NCI-H1092 treated with DMSO at 0.1 percent for 48 hours (cell line): ENCODE measurements around the gene CRABP2.

Experiments used
- DNase-seq: peaks from one replicate; lab custom pipeline; 2025; lab: John Stamatoyannopoulos, UW

CRABP2 gene

DNA sequence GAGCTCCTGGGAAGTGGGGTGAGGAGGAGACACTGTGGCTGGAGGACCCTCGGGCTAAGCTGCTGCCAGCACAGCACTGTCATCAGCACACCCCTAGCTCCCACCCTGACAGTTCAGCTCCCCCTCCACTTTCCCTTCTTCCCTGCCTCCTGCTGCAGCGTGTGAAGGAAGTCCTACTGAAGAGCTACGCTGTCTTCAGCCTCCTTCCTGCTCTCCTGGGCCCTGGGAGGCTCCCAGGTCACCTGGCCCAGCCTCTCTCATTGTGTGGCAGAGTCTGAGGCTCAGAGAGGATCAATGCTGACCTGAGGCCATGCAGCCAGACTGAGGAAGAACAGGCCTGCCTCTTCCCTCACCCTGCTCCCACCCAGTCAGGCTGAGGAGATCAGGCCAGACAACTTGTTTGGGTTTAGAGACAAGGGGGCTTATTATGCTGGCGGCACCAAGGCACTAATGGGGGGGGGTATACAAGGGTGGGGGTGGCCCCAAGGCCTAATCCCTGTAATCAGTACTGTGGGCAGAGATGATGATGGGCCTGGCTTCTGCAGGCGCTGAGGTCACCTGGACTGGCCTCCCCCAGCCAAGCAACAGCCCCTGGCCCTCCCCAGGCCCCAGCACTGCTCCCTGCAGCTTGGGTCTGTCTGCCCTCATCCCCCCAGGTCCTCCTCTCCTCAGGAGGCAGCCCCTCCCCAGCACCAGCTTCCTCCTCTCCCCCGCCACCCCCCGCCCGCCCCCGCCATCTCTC lies 37.2 kb downstream of the CRABP2 start:
- DNase-seq: no peak

DNA sequence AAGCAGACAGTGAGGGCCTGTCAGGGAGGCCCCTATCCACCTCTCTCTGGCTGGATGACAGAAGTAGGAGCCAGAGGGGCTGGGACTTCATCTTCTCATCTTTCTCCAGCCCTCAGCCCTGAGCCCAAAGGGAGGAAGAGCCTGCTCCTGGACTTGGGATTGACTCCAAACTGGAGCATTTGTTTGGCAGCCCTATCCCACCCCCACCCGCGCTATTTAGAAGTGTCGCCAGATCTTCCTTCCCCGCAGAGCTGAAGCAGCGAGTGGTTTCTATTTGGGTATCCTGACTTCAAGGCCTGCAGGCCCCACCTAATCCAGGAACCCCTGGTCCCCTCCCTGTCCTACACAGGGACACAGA lies 37.8 kb downstream of the CRABP2 start:
- DNase-seq: no peak

DNA sequence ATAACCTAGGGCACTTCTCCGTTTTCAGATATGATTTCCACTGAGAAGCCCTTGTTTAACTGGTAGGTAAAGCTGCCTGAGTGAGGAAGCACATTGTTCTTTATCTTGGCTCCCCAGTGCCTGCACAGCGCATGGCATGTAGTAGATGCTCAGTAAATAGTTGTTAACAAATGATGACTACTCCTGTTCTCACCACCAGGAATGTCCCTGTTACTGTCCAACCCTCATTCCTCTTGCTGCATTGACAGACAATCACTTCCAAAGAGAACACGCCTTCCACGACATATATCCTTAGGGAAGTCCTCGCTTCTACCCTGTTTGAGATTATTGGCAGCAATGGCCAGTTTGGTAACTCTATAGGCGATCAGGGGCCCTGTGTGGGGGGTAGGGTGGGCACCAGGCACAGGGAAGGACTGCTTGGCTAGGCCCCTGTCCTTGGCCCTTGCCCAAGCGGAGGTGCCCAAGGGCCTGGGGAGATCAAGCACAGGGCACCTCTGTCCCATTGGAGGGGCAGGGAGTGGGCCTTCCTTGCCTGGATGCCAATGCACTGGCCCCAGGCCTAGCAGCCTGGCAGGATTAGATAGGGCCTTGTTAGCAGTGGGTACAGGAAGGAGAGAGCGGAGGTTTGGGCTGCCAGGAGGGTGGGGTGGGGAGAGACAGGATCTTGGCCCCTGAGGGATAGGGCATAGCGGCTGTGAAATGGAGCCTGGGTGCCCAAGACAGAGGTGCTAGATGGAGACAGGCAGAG lies 38.3 kb downstream of the CRABP2 start:
- DNase-seq: no peak

DNA sequence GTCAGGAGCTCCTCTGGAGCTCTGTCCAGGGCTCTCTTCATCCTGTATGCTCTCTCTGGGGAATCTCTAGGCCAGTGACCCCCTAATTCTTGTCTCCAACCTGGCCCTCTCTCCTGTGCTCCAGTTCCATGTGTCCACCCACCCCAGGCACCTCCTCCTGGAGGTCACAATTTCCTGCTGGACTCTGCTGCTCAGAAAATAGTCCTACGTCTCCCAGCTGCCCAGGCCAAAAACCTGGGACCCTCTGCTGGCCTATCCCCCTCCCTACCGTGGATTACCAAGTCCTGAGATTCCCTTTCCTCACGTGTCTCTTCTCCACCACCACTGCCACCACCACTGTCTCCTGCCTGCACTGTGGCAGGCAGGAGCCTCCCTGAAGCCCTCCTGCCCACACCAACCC lies 39.8 kb downstream of the CRABP2 start:
- no peak for DNase-seq

DNA sequence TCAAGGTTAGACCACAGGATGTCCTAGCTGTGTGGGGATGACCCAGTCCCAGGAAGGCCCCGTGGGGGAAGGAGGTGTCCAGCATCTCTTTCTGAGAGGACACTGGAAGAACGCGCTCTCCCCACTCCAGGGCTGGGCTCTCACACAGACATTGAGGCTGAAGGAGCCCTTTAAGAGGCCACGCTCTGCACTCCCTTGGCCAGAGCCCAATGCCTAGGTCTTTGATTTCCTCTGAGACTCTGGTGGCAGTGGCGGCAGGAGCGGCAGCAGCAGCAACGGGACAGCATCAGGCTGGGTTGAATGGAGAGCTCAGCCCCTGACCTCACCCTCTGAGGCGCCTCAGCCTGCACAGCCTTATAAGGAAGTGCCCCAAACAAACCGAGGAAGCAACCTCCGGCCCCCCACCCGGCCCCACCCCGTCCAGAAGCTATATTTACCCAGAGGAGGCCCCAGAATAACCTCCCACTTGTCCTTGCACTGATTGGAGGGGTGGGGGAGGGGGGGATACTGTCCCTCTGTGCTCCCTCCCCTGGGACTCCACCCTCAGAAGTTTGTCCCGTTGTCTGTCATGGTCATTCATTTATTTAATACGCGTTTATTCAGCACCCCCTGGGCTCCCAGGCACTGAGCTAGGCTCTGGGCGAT lies 40.5 kb downstream of the CRABP2 start:
- DNase-seq: no peak

DNA sequence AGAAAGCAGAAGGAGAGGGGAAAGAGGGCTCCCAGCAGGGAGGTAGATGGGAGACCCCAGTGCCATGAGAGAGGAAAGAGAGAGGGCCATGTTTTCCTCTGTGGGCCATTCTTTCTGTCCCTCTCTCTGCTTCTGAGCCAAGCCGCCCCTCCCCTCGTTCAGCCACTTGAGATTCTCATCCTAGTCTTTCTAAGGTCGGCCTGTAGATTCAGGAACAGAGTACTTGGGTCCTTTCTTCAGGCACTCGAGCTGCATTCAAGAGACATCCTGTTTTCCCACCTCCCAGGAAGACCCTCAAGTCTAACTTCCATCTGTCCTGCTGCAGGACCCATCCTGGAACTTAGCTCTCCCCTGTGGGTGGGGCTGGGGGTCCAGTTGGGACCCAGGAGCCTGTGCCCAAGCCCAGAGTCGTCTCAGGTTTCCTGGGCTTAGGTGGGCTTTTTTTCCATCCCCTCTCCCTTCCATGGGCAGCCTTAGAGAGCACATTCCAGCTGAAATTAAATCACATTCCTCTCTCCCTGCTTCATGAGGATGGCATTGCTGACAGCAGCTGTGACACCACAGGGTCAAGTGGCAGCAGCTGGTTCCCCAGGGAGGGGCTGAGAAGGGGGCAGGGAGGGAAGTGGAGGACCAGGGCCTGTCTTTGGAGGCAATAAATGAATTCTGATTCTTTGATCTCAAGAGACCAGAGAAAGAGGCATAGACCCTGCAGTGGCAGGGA lies 41.2 kb downstream of the CRABP2 start:
- DNase-seq: no peak

DNA sequence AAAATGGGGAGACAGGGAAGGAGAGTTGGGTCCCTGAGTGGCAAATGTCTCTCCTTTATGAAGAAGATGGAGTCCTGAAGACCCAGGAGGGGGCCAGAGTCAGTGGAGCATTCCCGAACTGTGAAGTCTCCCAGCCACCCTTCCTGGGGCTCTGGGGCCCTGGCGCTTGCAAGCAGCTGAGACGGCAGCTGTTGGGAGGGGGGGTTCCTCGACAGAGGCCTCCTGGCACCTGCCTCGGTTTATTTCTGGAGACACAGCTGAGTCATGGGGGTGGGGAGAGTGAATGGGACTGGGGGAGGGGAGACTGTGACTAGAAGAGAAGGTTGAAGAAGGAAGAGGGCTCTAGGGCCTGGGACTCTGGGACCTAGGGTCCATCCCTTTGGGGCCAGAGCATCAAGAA lies 42.2 kb downstream of the CRABP2 start:
- DNase-seq: no peak

DNA sequence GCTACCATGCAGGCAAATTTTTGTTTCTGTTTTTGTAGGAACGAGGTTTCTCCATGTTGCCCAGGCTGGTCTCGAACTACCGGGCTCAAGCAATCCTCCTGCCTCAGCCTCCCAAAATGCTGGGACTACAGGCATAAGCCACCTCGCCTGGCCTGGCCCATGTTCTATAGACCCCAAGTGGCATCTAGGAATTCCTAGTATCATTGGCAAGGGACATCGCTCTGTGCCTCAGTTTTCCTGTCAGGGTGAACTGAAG lies 42.7 kb downstream of the CRABP2 start:
- no peak for DNase-seq

DNA sequence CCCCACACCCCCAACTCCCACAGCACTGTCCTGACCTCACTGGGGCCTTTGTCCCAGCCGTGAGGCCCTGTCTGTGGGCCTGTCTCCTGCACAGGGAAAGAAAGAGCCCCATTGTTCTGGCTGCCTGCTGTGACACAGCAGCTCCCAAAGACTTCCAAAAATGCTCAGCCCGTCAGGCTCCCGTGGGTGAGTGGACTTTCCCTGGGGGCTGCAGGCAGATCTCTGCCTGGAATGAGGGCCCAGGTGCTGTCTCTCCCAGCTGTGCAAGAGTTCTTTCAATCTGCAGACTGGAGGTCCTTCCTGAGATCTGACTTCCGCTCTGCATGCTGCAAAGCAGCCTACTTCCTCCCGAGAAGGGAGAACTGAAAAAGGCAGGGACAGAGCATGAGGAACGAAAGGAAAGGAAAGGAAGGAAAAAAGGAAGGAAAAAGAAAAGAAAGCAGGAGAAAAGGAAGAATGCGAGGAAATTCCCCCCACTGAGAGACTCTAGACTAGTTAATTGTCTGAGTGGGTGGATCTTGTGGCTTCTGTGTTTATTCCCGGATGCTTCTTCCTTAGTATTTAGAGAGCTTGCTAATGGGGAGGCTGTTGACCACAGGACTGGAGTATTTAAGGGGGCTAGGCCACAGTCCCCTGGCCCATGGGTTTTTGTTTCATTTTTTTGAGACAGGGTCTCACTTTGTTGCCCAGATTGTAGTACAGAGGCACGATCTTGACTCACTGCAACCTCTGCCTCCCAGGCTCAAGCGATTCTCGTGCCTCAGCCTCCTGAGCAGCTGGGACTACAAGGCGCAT lies 43.2 kb downstream of the CRABP2 start:
- DNase-seq: no peak

DNA sequence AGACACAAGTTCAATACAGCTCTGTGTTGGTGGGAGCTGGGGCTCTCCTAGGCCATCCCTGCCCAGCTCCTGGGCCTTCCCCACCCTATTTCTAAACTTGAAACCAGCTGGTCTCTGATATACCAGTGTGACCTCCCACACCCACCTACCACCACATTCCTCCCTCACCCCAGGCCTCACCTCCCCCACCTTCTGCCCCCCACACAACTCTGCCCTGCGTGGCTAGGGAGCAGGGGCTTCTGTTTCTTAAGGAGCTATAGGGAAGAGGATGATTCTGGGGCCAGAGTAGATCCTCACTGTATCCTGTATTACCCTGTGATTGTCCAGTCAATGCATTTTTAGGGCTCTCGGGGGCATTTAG lies 44.7 kb downstream of the CRABP2 start:
- no peak for DNase-seq

DNA sequence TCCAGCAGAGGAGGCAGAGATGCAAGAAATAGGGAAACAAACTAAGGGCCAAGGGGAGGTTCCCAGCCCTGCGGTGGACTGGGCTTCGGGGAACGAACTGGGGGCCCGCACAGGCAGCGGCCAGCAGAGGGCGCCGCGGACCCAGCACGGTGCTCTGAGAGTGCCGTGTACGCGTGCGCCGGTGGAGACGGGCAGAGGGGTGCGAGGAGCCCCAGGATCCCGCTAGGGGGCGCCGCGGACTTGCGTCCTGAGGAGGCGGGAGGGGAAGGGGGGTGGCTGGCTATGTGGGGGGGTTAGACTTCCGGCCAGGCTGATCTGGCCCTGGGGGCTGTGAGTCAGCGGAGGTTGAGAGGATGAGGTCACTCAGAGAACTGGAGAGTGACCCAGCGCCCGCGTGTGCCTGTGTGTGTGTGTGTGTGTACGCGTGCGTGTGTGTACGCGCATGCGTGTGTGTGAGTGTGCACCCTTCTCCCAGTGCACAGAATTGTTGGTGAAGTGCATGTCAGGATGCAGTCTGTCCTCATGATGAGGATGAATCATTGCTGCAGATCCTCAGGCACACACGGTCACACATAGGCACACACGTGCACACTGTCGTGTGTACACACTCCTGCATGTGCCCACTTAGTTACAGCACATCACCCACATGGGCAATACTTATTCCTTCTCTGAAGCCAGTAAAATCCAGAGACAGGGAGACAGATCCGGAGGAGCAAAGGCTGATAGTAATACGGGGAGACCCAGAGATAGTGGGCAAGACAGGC lies 45.2 kb downstream of the CRABP2 start:
- DNase-seq: peak; percentile 91

DNA sequence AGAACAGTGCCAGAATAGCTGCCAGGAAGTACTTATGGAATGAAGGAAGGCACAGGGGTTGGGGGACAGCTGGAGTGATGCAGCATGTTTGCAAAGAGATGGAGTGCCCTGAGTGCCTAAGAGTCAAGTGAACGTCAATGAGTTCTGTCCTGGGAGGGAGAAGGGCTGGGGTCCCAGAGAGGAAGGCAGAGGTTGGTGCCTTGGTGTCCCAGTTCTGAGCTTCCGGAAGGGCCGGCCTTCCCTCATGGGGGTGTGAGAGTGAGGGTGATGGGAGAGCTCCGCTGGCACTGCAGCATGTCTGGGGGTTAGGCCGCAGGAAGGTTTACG lies 45.8 kb downstream of the CRABP2 start:
- no peak for DNase-seq

DNA sequence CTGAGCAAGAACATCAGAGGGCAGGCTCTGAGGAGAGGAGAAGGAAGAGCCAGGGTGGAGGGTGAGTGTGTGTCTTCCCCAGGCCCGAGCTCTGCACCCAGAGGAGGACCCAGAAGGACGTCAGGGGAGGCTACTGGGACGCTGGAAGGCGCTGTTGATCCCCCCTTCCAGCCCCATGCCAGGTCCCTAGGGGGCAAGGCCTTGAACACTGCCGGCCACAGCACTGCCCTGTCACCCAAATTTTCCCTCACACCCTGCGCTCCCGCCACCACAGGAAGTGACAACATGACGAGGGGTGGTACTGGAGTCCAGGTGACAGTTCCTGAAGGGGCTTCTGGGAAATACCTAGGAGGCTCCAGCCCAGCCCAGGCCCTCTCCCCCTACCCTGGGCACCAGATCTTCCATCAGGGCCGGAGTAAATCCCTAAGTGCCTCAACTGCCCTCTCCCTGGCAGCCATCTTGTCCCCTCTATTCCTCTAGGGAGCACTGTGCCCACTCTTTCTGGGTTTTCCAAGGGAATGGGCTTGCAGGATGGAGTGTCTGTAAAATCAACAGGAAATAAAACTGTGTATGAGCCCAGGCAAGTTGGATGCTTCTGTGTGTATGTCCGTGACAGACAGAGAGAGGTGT lies 46.3 kb downstream of the CRABP2 start:
- DNase-seq: no peak

DNA sequence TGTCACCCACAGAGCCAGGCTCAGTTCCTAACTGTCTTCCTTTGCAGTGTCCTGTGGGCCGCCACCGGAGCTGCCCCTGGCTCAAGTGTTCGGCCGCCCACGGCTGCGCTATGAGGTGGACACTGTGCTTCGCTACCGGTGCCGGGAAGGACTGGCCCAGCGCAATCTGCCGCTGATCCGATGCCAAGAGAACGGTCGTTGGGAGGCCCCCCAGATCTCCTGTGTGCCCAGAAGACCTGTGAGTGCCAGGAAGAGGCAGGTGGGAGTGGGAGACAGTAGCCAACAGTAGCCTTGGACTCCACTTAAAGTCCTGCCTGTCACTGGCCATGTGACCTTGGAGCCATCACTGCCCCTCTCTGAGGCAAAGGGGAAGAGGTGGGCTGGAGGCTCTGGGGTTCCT lies 46.9 kb downstream of the CRABP2 start:
- DNase-seq: no peak

DNA sequence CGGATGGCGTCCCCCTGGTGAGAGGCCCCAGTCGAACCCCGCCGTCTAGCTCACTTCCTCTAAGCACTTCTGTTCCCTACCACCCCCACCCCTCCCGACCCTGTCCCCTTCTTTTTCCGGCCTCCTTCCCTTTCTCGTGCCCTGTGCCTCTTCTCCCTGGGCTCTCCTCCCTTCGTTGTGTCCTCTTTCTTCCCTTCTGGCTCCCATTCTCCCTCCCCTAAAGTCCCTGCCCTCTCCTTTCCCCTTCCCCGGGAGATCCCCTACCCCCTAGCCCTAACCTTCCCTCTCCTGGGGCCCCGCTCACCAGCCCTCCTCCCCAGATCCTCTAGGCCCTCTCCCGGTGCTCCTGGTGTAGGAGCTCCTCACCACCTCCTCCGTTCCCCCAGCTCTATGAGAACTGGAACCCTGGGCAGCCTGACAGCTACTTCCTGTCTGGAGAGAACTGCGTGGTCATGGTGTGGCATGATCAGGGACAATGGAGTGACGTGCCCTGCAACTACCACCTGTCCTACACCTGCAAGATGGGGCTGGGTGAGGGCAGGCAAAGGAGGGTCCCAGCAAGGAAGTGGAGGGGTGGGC lies 47.6 kb downstream of the CRABP2 start:
- no peak for DNase-seq

DNA sequence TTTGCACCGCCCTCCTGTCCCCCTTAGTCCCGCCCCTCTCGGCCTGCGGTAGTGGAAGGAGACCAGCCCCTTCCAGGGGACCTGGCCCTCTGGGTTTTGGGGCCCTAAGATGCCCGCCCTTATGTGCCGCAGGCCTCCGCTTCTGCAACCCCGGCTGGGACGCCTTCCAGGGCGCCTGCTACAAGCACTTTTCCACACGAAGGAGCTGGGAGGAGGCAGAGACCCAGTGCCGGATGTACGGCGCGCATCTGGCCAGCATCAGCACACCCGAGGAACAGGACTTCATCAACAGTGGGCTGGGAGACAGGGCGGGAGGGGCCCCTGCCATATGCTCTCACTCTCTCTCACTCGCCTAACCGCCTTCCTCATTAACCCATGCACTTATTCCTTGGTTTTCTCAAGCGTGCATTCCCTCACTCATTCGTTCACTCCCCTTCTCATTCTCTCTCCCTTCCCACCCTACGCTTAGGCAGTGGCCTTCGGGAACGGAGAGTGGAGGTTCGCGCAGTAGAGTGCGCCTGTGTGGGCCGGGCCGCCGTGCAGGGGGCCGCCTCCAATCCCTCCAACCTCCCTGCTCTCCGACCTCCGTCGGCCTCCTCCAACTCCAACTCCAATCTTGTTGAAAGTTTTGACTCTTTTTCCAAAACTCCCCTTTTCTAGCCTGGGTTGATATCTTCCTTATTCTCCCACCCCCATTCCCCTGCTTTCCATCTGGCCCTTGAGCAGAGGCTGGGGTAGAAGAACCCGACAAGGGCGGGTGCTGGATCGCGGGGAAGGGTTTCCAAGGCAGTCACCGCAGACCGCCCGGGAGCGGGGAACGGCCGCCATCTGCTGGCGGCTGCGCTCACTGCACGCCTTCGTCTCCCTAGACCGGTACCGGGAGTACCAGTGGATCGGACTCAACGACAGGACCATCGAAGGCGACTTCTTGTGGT lies 48.3 kb downstream of the CRABP2 start:
- peak; percentile 61 for DNase-seq

DNA sequence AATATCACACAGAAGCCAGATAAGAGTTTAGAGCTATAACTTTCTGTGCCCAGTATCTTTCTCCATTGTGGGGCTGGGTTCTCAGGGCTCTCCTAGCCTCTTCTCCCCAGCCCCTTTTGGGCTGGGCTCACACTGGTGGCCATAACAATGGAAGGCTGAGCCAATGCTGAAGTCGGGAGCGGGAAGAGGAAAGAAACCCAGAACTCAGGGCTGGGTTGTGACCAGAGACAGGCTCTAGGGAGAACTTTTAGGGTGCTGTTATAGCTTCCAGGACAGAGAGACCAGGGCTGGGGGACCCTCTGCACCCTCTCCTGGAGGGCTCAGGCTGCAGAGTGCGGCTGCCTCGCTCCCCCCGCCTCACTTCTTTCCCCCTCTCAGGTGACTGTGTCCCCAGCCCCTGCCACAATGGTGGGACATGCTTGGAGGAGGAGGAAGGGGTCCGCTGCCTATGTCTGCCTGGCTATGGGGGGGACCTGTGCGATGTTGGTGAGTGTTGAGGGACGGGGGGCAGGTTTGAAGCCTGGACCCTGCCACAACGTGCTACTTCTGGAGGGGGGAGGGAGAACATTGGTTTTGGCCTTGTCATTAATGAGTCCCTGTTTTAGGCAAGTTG lies 49.4 kb downstream of the CRABP2 start:
- no peak for DNase-seq

DNA sequence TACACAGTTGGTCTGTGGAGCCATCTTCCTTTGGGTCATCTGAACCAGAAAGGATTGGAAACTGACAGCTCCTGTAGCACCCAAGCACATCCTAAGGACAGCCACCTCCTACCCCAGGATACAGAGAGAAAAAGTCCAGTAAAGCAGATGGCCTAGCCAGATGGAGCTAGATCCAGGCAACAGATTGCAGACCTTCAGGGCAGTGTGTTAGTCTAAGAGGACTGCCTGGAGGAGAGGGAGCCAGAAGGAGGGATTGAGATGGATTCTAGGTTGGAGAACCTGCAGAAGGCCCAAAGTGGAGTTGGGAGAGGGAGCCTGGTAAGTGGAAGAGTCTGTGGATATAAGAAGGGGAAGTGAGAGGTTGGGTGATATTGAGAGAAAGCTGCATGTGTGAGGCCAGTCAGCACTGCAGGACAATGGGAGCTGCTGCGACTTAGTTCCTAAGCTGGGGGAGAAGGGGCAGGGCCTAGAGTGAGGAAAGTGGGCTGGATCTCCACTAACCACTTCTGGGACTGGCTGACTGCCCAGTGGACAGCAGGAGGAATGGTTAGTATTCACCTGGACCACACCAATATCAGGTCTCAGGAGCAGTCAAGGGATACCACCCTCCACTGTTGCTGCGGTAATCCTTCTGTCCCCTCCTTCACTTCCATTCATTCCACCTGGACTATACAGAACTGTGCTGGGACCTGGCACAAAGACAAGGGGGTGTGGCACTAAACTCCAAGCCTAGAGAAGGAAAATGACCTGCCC lies 50.1 kb downstream of the CRABP2 start:
- no peak for DNase-seq
